Measurements from ENCODE around the gene RAD23B.

RAD23B gene

DNA sequence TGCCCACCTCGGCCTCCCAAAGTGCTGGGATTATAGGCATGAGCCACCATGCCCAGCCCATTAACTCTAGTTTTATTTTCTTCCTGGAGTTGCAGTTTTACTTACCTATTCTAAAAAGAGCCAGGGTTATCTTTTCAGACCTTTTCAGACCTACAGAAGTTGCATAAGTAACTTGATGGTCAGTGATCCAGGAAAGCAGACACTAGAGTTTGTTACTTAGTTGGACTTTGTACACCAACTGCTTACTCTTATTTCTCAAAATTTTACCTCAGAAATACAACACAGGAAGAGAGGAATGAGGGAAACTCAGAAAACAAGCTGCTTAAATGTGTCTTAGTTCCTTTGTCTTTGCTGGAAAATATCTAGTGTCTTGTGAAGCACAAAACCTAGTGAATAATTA lies 25.4 kb downstream of the RAD23B start:
- H3K4me2 ChIP-seq (ENCODE audit: low read length): no peak overlapping the region
- TF ChIP-seq, protein P1, sequence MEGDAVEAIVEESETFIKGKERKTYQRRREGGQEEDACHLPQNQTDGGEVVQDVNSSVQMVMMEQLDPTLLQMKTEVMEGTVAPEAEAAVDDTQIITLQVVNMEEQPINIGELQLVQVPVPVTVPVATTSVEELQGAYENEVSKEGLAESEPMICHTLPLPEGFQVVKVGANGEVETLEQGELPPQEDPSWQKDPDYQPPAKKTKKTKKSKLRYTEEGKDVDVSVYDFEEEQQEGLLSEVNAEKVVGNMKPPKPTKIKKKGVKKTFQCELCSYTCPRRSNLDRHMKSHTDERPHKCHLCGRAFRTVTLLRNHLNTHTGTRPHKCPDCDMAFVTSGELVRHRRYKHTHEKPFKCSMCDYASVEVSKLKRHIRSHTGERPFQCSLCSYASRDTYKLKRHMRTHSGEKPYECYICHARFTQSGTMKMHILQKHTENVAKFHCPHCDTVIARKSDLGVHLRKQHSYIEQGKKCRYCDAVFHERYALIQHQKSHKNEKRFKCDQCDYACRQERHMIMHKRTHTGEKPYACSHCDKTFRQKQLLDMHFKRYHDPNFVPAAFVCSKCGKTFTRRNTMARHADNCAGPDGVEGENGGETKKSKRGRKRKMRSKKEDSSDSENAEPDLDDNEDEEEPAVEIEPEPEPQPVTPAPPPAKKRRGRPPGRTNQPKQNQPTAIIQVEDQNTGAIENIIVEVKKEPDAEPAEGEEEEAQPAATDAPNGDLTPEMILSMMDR (IDR thresholded peaks at IDR 0.05): no peak
- H2AFZ ChIP-seq: no peak overlapping the region
- H3K9ac ChIP-seq: no peak overlapping the region
- no peak overlapping the region for H3K27ac ChIP-seq
- H3K36me3 ChIP-seq (ENCODE audit: control insufficient read depth, insufficient read depth, low read length): no peaks in the 10 kb centered on the region
- no peak overlapping the region for H3K4me3 ChIP-seq (ENCODE audit: low read depth, low read length)
- no peaks in the 10 kb centered on the region for H3K9me3 ChIP-seq (ENCODE audit: control insufficient read depth, low read length)
- H3K27me3 ChIP-seq (ENCODE audit: control insufficient read depth, insufficient read depth, low read length): no peaks in the 10 kb centered on the region
- no peaks in the 10 kb centered on the region for H3K4me1 ChIP-seq
- H3K79me2 ChIP-seq: peaks cover 17% of the 10 kb centered on the region

- Histone ChIP-seq H2AFZ (no peak overlapping the region), H3K4me1 (no peaks in the 10 kb centered on the region), H3K9ac (no peak overlapping the region), H3K27ac (no peak overlapping the region), H3K4me2 (ENCODE audit: low read length) (no peak overlapping the region), H3K27me3 (ENCODE audit: control insufficient read depth, insufficient read depth, low read length) (no peaks in the 10 kb centered on the region), H3K9me3 (ENCODE audit: control insufficient read depth, low read length) (no peaks in the 10 kb centered on the region), H3K36me3 (ENCODE audit: control insufficient read depth, insufficient read depth, low read length) (no peaks in the 10 kb centered on the region), H3K79me2 (peaks cover 17% of the 10 kb centered on the region), H3K4me3 (ENCODE audit: low read depth, low read length) (no peak overlapping the region)
- TF ChIP-seq, protein P1 (IDR thresholded peaks at IDR 0.05): no peak
Observed at GRCh38 chr9:107309271-107309670, 26.2 kb downstream of the RAD23B start.

GRCh38 chr9:107312376-107313050 lies 29.4 kb downstream of the RAD23B start:
- Histone ChIP-seq H2AFZ (no peak overlapping the region), H3K27me3 (ENCODE audit: control insufficient read depth, insufficient read depth, low read length) (no peaks in the 10 kb centered on the region), H3K4me3 (ENCODE audit: low read depth, low read length) (no peak overlapping the region), H3K79me2 (peaks cover 8% of the 10 kb centered on the region), H3K9ac (no peak overlapping the region), H3K4me2 (ENCODE audit: low read length) (no peak overlapping the region), H3K27ac (no peak overlapping the region), H3K9me3 (ENCODE audit: control insufficient read depth, low read length) (no peaks in the 10 kb centered on the region), H3K4me1 (no peaks in the 10 kb centered on the region), H3K36me3 (ENCODE audit: control insufficient read depth, insufficient read depth, low read length) (no peaks in the 10 kb centered on the region)
- TF ChIP-seq, protein P1 (IDR thresholded peaks at IDR 0.05): no peak

DNA sequence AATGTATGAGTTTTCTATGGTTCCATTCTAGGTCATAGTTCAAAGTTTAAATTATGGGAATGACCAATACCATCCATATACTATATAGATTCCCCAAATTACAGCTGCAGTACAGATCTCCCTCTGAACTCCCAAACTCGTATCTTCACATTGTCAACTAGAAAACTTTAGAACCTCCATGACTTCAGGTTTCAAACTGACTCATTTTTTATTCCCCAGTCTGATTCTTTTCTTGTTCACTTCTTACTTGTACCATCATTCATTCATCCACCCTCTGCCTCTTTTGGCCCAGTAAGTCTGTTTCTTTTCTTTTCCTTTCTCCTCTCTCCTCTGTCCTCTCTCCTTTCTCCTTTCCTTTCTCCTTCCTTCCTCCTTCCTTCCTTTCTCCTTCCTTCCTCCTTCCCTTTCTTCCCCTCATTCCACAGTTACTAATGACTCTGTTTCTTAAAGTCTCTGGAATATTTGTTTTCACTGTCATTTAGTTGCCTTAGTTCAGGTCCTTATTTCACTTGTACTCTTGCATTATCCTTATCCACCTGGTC lies 30.5 kb downstream of the RAD23B start:
- Histone ChIP-seq H3K9ac (no peak overlapping the region), H3K79me2 (peaks cover 8% of the 10 kb centered on the region), H2AFZ (no peak overlapping the region), H3K27ac (no peak overlapping the region), H3K4me2 (ENCODE audit: low read length) (no peak overlapping the region), H3K36me3 (ENCODE audit: control insufficient read depth, insufficient read depth, low read length) (no peaks in the 10 kb centered on the region), H3K9me3 (ENCODE audit: control insufficient read depth, low read length) (no peaks in the 10 kb centered on the region), H3K4me3 (ENCODE audit: low read depth, low read length) (no peak overlapping the region), H3K27me3 (ENCODE audit: control insufficient read depth, insufficient read depth, low read length) (no peaks in the 10 kb centered on the region), H3K4me1 (no peaks in the 10 kb centered on the region)
- TF ChIP-seq, protein P1 (IDR thresholded peaks at IDR 0.05): no peak

- H3K9ac ChIP-seq: no peak overlapping the region
- no peak overlapping the region for H3K4me3 ChIP-seq (ENCODE audit: low read depth, low read length)
- H3K27me3 ChIP-seq (ENCODE audit: control insufficient read depth, insufficient read depth, low read length): no peaks in the 10 kb centered on the region
- H3K36me3 ChIP-seq (ENCODE audit: control insufficient read depth, insufficient read depth, low read length): no peaks in the 10 kb centered on the region
- H2AFZ ChIP-seq: no peak overlapping the region
- peaks cover 8% of the 10 kb centered on the region for H3K79me2 ChIP-seq
- H3K9me3 ChIP-seq (ENCODE audit: control insufficient read depth, low read length): no peaks in the 10 kb centered on the region
- H3K27ac ChIP-seq: no peak overlapping the region
- no peak overlapping the region for H3K4me2 ChIP-seq (ENCODE audit: low read length)
- TF ChIP-seq, protein P1 (IDR thresholded peaks at IDR 0.05): no peak
- H3K4me1 ChIP-seq: no peaks in the 10 kb centered on the region
Observed at GRCh38 chr9:107314763-107315162, 31.7 kb downstream of the RAD23B start.

Data from parathyroid adenoma (tissue), 2 donors.